ENCODE results near the gene LRRC71.
"Not testable (repeated sequence)": the region's sequence is repeated elsewhere in the genome, so short reads cannot be mapped to it uniquely, and the experiment has no call there.

Gene LRRC71

DNA sequence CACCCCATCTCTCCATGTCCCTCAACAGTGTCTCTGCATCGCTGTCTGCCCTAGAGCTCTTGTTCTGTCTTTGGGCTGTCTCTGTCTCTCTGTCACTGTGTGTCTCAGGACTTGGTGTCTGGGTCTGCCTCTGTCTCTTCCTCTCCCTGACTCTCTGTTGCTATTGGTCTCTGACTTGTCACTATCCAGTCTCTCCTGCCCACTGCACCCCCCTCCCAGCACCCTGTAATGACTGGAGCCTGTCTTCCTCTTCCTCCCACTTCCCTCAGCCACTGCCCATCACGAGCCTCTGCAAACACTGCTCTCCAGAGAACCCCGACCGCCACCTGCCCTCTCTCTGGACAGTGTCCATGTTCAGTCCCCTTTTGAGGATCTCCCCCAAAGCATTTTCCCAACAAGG lies 14.8 kb upstream of the LRRC71 start:
- no peak for DNase-seq (ENCODE audit: low spot score)

- DNase-seq (ENCODE audit: low spot score), result no peak
These were observed 14.1 kb upstream of the LRRC71 start for GRCh38 chr1:156906206-156906906.

GRCh38 chr1:156908541-156908940 lies 11.9 kb upstream of the LRRC71 start:
- no peak for DNase-seq (ENCODE audit: low spot score)

DNA sequence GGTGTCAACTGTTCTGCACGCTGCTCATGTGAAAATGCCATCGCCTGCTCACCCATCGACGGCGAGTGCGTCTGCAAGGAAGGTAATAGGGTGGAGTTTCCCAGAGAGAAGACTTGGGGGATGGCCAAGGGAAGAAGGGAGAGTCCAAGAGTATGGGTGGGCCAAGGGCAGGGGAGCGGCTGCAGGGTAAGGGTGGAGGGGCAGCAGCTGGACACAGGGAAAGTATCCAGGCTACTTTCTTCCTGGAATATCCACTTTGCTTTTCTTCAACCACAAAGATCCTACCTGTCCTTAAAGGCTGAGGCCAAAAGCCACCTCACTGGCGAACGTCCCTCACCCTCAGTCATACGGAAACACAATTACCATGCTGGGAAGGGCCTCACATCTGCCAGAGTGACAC lies 11.5 kb upstream of the LRRC71 start:
- no peak for DNase-seq (ENCODE audit: low spot score)

DNA sequence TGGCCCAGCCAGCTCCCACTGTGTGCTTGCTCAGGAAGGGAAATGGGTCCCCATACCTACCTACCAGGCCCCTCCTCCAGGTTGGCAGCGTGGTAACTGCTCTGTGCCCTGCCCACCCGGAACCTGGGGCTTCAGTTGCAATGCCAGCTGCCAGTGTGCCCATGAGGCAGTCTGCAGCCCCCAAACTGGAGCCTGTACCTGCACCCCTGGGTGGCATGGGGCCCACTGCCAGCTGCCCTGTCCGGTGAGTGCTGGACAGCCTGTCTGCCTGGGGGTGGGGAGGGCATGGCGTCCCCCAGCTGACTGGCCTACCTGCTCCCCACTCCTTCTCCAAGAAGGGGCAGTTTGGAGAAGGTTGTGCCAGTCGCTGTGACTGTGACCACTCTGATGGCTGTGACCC lies 10.8 kb upstream of the LRRC71 start:
- DNase-seq (ENCODE audit: low spot score), result no peak

DNA sequence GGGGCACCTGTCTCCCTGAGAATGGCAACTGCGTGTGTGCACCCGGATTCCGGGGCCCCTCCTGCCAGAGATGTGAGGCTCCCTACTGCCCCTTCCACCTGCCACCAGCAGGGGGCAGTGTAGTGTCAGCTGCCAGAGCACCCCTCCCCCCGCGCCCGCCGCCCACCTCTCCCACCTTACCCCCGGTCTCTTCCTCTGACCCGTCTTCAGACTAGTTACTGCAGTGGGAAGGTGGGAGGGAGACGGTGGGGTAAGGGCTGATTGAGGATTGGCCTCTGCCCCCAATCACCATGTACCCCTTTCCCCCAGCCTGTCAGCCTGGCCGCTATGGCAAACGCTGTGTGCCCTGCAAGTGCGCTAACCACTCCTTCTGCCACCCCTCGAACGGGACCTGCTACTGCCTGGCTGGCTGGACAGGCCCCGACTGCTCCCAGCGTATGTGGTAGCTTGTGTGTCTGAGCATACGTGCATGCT lies 10.1 kb upstream of the LRRC71 start:
- DNase-seq (ENCODE audit: low spot score), result peak; percentile 41

DNA sequence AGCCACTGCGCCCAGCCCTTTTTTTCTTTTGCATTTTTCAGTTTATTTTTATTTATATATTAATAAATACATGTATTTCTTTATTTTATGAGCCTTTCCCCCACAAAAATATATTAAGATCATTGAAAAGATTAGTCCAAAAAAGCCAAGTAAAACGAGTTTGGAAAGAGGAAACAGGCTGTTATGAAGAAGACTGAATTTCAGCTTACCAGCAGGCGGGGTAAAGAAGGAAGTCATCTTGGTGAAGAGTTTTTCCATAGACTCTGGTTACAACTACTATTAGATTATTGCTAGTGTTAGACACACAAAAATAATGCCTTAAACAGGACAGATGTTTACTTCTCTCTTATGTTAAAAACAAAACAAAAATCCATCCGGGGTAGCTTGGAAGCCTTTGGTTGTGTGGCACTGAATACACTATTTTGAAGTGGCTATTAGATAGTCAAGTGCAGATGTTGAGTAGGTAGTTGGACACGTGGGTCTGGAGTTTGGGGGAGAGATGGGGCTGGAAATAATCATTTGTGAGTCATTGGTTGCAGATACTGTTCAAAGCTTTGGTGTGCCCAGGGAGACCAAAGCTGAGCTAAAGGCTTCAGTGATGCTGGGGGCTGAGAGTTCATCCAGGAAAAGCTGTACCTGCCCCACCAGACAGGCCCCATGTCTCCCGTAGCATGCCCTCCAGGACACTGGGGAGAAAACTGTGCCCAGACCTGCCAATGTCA lies 8.7 kb upstream of the LRRC71 start:
- DNase-seq (ENCODE audit: low spot score), result no peak

- no peak for DNase-seq (ENCODE audit: low spot score)
These were observed 8.1 kb upstream of the LRRC71 start for GRCh38 chr1:156912310-156912709.

- no peak for DNase-seq (ENCODE audit: low spot score)
These were observed 7.3 kb upstream of the LRRC71 start for GRCh38 chr1:156912861-156913808.

GRCh38 chr1:156913809-156914387 lies 6.5 kb upstream of the LRRC71 start:
- DNase-seq (ENCODE audit: low spot score), result no peak

DNA sequence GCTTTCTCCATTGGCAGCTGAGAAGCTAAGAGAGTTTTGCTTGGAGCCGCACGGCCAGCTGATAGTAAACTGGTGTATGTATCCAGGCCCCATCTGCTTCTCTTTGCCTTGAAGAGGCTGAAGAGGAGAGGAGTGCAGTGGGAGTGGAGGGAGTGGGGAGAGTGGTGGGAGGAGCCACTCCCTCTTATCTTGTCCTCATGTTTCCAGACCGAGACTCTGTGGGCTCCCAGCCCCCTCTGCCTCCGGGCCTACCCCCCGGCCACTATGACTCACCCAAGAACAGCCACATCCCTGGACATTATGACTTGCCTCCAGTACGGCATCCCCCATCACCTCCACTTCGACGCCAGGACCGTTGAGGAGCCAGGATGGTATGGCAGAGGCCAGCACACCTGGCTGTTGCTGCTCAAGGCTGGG lies 6.0 kb upstream of the LRRC71 start:
- DNase-seq (ENCODE audit: low spot score), result no peak

DNA sequence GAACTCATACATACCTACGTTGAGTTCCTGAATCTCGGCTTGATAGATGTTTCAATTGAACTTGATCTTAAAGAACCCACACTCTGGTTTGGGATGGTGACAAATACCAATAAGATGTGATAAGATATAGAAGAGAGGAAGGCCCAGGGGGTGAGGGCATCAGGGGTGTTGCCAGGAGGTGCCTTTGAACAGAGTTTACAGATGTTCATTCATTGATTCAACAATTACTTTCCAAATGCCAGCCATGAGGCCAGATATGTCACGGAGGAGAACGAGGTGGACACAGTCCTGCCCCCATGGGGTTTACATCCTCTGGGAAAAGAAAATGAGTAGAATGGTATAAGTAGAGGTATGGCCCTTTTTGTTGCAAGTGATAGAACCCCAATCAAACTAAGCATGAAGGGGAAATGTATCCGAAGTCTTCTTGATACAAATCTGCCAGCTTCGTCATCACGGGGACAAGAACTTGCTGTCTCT lies 659 bp downstream of the LRRC71 start:
- DNase-seq (ENCODE audit: low spot score), result no peak

- DNase-seq (ENCODE audit: low spot score), result no peak
These were observed 2.7 kb downstream of the LRRC71 start for GRCh38 chr1:156922986-156923669.

DNA sequence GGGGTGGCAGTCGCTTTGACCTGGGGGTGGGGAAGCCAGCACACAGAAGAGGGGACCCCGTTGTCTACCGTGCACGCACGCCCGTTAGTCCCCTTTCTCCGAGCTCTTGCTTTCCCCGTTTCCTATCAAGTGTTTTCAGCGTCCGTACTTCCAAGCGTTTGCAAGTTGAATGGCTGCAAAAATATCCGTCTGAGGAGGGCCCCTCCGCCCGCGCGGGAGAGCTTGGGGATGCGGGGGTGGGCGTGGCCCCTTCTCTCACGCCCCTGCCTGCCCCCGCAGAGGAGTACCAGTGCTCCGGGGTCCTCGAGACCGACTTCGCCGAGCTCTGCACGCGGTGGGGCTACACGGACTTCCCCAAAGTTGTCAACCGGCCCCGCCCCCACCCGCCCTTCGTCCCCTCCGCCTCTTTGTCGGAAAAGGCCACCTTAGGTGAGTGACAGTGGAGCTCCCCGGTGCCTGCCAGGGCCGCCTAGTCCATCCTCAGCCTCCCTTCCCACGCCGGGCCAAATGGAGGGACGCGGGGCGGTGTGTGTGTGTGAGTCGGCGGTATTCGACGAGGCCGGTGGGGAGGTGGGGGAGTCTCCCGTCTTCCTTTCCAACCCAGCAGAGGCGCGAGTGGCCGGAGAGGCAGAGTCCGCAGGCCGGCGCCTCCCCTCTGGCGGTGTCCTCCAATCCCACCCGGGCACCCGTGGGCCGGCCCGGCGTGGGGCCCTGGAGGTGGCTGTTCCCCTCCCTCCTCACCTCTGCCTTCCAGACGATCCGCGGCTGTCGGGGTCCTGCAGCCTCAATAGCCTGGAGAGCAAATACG lies 3.4 kb downstream of the LRRC71 start:
- DNase-seq (ENCODE audit: low spot score), result no peak

DNA sequence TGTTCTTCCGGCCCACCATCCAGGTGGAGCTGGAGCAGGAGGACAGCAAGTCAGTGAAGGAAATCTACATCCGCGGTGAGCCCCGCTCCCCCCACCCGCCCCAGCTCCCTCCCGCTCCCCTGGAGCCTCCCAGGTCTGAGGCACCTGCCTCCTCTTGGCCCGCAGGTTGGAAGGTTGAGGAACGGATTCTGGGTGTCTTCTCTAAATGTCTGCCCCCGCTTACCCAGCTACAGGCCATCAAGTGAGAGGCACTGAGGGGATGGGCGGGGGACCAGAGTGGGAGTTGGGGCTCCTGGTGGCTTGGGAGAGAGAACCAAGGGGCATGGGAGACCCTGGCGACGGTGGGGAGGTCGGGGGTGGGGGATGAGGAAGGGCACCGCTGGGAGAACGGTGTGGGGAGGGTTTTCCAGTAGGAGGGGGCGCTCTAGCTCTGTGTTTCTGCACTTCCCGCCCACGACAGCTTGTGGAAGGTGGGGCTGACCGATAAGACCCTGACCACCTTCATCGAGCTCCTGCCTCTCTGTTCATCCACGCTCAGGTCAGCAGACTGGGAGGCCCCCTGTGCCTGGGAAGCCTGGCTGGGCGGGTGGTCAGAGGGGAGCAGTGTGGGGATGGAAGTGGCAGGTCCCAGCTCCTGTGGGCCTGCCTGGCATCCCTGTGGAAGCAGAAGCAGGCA lies 4.2 kb downstream of the LRRC71 start:
- DNase-seq (ENCODE audit: low spot score), result no peak

GRCh38 chr1:156925154-156926010 lies 5.0 kb downstream of the LRRC71 start:
- no peak for DNase-seq (ENCODE audit: low spot score)

DNA sequence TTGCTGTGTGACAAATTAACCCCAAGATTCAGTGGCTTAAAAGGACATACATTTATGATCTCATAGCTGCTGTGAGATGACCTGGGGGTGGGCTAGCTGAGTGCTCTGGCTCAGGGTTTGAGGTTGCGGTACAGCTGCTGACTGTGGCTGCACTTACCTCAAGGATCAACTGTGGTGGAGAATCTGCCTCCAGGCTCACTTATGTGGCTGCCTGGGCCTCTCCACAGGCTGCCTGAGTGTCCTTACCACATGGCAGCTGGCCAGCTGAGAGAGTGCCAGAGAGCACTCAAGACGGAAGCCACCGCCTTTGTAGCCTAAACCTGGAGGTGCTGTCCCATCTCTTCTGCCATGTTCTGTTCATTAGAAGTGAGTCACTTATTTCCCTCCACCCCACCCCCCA lies 5.7 kb downstream of the LRRC71 start:
- DNase-seq (ENCODE audit: low spot score), result no peak

DNA sequence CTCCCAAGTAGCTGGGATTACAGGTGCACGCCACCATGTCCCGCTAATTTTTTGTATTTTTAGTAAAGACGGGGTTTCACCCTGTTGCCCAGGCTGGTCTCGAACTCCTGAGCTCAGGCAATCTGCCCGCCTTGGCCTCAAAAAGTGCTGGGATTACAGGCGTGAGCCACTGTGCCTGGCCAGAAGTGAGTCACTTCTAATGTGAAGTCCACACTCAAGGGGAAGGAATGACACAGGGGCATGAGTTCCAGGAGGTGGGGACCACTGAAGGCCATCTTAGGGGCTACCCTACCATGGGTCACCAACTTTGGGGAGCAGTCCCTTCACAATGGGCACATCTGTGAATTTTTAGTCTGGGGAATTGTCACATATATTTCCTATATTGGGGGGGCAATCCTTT lies 6.3 kb downstream of the LRRC71 start:
- DNase-seq (ENCODE audit: low spot score), result not testable (repeated sequence)
